DND-41 (cell line): ENCODE measurements around the gene PYY.

Experiments used
- ATAC-seq: fragments of 200-7000 bp; cut with Tn5 transposase; 3 replicates; pipeline ENCODE4 v1.9.1; 2021; ENCODE audit warnings: low read depth; ENCODE audit not compliant: insufficient read depth
- DNase-seq: peaks from one replicate; pipeline ENCODE4 v3.0.0-alpha.2; 2020
- H2AFZ ChIP-seq: 2 replicates; pipeline ENCODE4 v1.6.0; 2012; ENCODE audit warnings: low read depth, low read length
- H3K27ac ChIP-seq: 2 replicates; pipeline ENCODE4 v1.5.1; 2012; ENCODE audit warnings: low read length, inconsistent platforms
- H3K27me3 ChIP-seq: fragments of 200-600 bp; sonication (generic); 2 replicates; pipeline ENCODE4 v1.6.0; 2012; ENCODE audit warnings: low read length, mild to moderate bottlenecking, inconsistent platforms; ENCODE audit not compliant: insufficient read depth, poor library complexity
- H3K36me3 ChIP-seq: 2 replicates; pipeline ENCODE4 v1.5.1; 2012; ENCODE audit warnings: low read length, inconsistent platforms; ENCODE audit not compliant: insufficient read depth
- H3K4me1 ChIP-seq: 2 replicates; pipeline ENCODE4 v1.5.1; 2012; ENCODE audit warnings: mild to moderate bottlenecking, low read length; ENCODE audit not compliant: insufficient read depth
- H3K4me2 ChIP-seq: 2 replicates; pipeline ENCODE4 v1.6.0; 2012; ENCODE audit warnings: mild to moderate bottlenecking, moderate library complexity, low read length, inconsistent platforms; ENCODE audit not compliant: insufficient read depth
- H3K4me3 ChIP-seq, 2 experiments: fragments of 200-600 bp in 1 of 2; shearing (Covaris generic) in 1 of 2; 2 replicates each; pipeline ENCODE4 v1.5.1; 2012 to 2016; ENCODE audit warnings: inconsistent platforms in 2 of 2, low read length in 2 of 2, mild to moderate bottlenecking in 2 of 2, low read depth in 1 of 2, moderate library complexity in 1 of 2
- H3K79me2 ChIP-seq: 2 replicates; pipeline ENCODE4 v1.6.0; 2012; ENCODE audit warnings: low read length, inconsistent platforms; ENCODE audit not compliant: insufficient read depth
- H3K9ac ChIP-seq: 2 replicates; pipeline ENCODE4 v1.6.0; 2012; ENCODE audit warnings: low read depth, mild to moderate bottlenecking, inconsistent platforms, low read length, moderate library complexity
- H3K9me3 ChIP-seq: 2 replicates; pipeline ENCODE4 v1.5.1; 2012; ENCODE audit warnings: low read length, moderate library complexity, mild to moderate bottlenecking, inconsistent platforms; ENCODE audit not compliant: insufficient read depth, severe bottlenecking
- H4K20me1 ChIP-seq: 2 replicates; pipeline ENCODE4 v1.6.0; 2012; ENCODE audit warnings: low read length; ENCODE audit not compliant: insufficient read depth
- CTCF ChIP-seq: IDR thresholded peaks from 2 replicates; pipeline ENCODE4 v1.5.1; 2012; ENCODE audit warnings: borderline replicate concordance, low read length, moderate library complexity, mild to moderate bottlenecking; ENCODE audit not compliant: poor library complexity, severe bottlenecking; ENCODE audit errors: extremely low read depth
- EZH2 ChIP-seq: IDR thresholded peaks from 3 replicates; pipeline ENCODE4 v1.6.1; 2012; ENCODE audit warnings: borderline replicate concordance, low read depth, mild to moderate bottlenecking, moderate library complexity, low read length, inconsistent platforms; ENCODE audit not compliant: severe bottlenecking

PYY gene

GRCh38 chr17:43949781-43950180 lies 4.0 kb downstream of the PYY start:
- Histone ChIP-seq H3K4me2 (no peak overlapping the region), H3K4me1 (no peaks in the 10 kb centered on the region), H3K9me3 (no peaks in the 10 kb centered on the region), H3K27me3 (peaks cover 4% of the 10 kb centered on the region), H3K27ac (no peak overlapping the region), H2AFZ (no peak overlapping the region), H4K20me1 (no peaks in the 10 kb centered on the region), H3K79me2 (no peaks in the 10 kb centered on the region), H3K9ac (no peak overlapping the region), H3K36me3 (no peaks in the 10 kb centered on the region), H3K4me3 (no peak overlapping the region)
- DNase-seq (no peak), ATAC-seq (no peak)
- TF ChIP-seq EZH2 (no peak), CTCF (no peak)

- no peak for ATAC-seq
- Histone ChIP-seq H3K4me1 (no peaks in the 10 kb centered on the region), H3K27ac (no peak overlapping the region), H3K79me2 (no peaks in the 10 kb centered on the region), H3K9me3 (no peaks in the 10 kb centered on the region), H3K9ac (no peak overlapping the region), H3K4me2 (no peak overlapping the region), H3K36me3 (no peaks in the 10 kb centered on the region), H4K20me1 (no peaks in the 10 kb centered on the region), H3K4me3 (no peak overlapping the region), H3K27me3 (peaks cover 4% of the 10 kb centered on the region), H2AFZ (no peak overlapping the region)
- DNase-seq, result no peak
- no peak for TF ChIP-seq EZH2
- no peak for TF ChIP-seq CTCF
Observed at GRCh38 chr17:43946781-43947180, 7.0 kb downstream of the PYY start.

GRCh38 chr17:43945074-43945829 lies 8.5 kb downstream of the PYY start:
- no peaks in the 10 kb centered on the region for H3K4me1 ChIP-seq
- DNase-seq (no peak), ATAC-seq (no peak)
- no peak overlapping the region for H3K4me2 ChIP-seq
- no peaks in the 10 kb centered on the region for H3K27me3 ChIP-seq
- H3K79me2 ChIP-seq, result no peaks in the 10 kb centered on the region
- TF ChIP-seq CTCF (no peak), EZH2 (no peak)
- H3K9ac ChIP-seq, result no peak overlapping the region
- H3K36me3 ChIP-seq, result no peaks in the 10 kb centered on the region
- H4K20me1 ChIP-seq, result peaks cover 4% of the 10 kb centered on the region; the same call in 1 of the 2 replicates
- H3K27ac ChIP-seq, result no peak overlapping the region
- H3K9me3 ChIP-seq, result no peaks in the 10 kb centered on the region
- H2AFZ ChIP-seq, result no peak overlapping the region
- H3K4me3 ChIP-seq, result no peak overlapping the region
